Adipocyte (in vitro differentiated cells): ENCODE results near the gene ENTREP1.

Experiments
- DNase-seq: peaks from one replicate; pipeline ENCODE4 v3.0.0-alpha.2; 2015; ENCODE audit warnings: low read depth
- H3K27me3 ChIP-seq: replicated peaks from 2 replicates; pipeline ENCODE4 v1.7.0; 2013; ENCODE audit warnings: mild to moderate bottlenecking, low read length, moderate library complexity; ENCODE audit not compliant: control insufficient read depth, insufficient read depth
- H3K36me3 ChIP-seq: 2 replicates; pipeline ENCODE4 v1.7.0; 2013; ENCODE audit warnings: low read length, mild to moderate bottlenecking, moderate library complexity; ENCODE audit not compliant: control insufficient read depth, insufficient read depth, severe bottlenecking
- H3K4me1 ChIP-seq: 2 replicates; pipeline ENCODE4 v1.7.0; 2013; ENCODE audit warnings: mild to moderate bottlenecking, low read length, moderate library complexity; ENCODE audit not compliant: control insufficient read depth, insufficient read depth
- H3K4me3 ChIP-seq: 2 replicates; pipeline ENCODE4 v1.7.0; 2013; ENCODE audit warnings: mild to moderate bottlenecking, low read length, moderate library complexity
- H3K9ac ChIP-seq: 2 replicates; pipeline ENCODE4 v1.7.0; 2013; ENCODE audit warnings: mild to moderate bottlenecking, low read length, moderate library complexity
- H3K9me3 ChIP-seq: 2 replicates; pipeline ENCODE4 v1.7.0; 2013; ENCODE audit warnings: mild to moderate bottlenecking, low read length, moderate library complexity; ENCODE audit not compliant: control insufficient read depth

Gene ENTREP1

DNA sequence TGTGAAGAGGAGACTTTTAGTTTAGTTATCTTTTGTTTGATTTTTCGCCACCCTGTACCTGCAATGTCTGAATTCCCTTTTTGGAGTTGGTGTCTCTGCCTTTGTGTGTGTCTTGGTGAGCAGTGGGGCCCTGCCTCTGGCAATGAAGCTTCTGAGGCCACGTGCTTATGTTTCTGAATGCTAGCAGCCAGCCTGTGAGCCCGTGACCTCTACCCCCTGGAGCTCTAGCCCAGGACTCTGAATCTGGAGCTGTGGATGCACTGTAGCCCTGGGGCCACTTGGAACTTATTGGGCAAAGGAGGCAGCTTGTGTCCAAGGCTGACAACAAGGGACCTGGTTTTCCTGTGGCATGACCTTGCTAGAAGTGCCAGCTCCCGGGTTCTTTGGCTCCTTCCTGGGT lies 19.4 kb downstream of the ENTREP1 start:
- Histone ChIP-seq H3K27me3 (no peaks in the 10 kb centered on the region), H3K9me3 (peaks cover 4% of the 10 kb centered on the region), H3K4me1 (no peaks in the 10 kb centered on the region), H3K4me3 (no peak overlapping the region), H3K36me3 (no peaks in the 10 kb centered on the region), H3K9ac (no peak overlapping the region)
- DNase-seq: no peak

DNA sequence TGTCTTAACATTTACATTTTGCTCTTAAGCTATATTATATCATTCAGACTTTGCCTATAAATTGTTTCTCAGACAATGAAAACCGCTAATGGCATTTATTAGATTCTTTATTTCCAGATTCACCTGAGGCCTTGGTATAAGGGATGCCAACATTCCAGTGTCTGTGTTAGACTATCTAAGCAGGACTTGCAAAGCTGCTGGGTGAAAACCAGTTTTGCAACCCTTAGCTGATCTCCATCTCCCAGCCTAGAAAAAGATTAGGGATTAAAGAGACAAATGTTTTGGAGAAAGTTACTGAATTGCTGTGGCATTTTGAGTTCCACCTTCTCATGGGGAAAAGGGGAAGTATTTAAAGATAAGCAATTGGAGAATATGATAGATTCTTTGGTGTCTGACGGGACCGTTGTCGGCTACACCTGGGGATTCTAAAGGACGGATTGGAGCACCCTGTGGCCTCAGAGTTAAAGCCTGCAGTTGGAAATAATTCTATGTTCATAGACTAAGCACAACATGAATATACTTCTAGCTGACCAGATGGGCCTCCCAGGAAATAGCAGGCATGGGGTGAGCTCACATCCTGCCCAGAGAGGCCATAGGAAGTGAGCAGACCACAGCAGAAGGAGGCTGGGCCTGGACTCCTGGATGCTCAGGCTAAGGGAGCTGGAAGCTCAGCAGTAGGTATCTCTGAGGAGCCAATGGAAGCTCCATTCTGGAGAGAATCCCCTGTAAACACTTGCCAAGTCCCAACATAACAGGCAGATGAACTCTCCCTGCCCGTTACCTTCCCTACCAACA lies 21.8 kb downstream of the ENTREP1 start:
- Histone ChIP-seq H3K4me1 (no peaks in the 10 kb centered on the region), H3K27me3 (no peaks in the 10 kb centered on the region), H3K9me3 (peaks cover 7% of the 10 kb centered on the region), H3K4me3 (no peak overlapping the region), H3K9ac (no peak overlapping the region), H3K36me3 (no peaks in the 10 kb centered on the region)
- no peak for DNase-seq

DNA sequence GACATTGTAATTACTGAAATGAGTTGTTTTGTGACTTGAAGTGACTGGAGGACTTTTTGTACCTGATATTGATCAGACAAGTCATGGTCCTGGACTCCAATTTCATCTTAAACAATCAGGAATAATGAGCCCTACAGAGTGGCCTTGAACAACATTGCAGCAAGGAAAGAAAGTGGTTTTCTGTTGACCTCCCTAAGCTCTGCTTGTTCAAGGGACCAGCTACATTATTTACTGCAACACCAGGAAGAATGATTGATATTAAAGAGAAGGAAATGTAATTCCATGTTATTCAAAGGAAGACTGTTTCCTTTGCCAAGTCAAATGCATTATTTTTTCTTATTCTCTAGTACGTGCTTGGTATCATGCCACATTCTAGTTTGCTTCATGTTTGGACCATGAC lies 22.6 kb downstream of the ENTREP1 start:
- DNase-seq: no peak

DNA sequence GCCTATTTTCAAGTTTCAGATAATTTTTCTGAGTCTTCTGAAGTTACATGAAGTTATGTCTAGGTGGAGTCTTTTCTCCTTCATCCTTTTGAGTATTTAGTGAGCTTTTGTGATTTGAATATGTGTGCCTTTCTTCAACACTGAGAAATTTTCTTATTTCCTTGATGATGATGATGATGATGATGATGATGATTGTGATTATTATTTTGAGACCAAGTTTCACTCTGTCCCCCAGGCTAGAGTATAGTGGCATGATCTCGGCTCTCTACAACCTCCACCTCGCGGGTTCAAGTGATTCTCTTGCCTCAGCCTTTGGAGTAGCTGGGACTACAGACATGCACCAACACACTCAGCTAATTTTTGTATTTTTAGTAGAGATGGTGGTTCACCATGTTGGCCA lies 26.2 kb downstream of the ENTREP1 start:
- Histone ChIP-seq H3K27me3 (peaks cover 2% of the 10 kb centered on the region), H3K4me3 (no peak overlapping the region), H3K9me3 (peaks cover 7% of the 10 kb centered on the region), H3K9ac (no peak overlapping the region), H3K4me1 (no peaks in the 10 kb centered on the region), H3K36me3 (no peaks in the 10 kb centered on the region)
- DNase-seq: no peak

More for the DNA sequence above, 22.6 kb downstream of the ENTREP1 start:
- Histone ChIP-seq H3K9me3 (peaks cover 7% of the 10 kb centered on the region), H3K4me1 (no peaks in the 10 kb centered on the region), H3K4me3 (no peak overlapping the region), H3K27me3 (no peaks in the 10 kb centered on the region), H3K9ac (no peak overlapping the region), H3K36me3 (no peaks in the 10 kb centered on the region)

DNA sequence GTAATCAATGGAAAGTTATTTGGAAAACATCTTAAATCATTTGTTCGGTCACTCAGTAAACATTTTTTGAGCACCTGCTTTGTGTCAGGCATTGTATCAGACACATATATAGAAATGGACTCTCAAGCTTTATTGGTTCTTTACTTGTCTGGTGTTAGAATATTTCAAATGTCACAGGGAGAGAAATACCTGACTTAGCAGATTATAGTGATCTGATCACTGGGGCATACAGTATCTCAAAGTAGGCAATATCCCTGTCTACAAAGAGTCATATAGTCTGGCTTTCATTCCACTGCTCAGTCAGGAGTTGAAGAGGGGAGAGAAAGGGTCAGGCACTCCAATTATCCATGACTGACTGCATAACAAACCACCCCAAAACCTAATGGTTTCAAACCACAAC lies 30.2 kb downstream of the ENTREP1 start:
- H3K4me1 ChIP-seq: no peaks in the 10 kb centered on the region
- DNase-seq: no peak
- no peaks in the 10 kb centered on the region for H3K36me3 ChIP-seq
- H3K9ac ChIP-seq: no peak overlapping the region
- H3K4me3 ChIP-seq: no peak overlapping the region
- H3K9me3 ChIP-seq: no peaks in the 10 kb centered on the region
- H3K27me3 ChIP-seq: peaks cover 13% of the 10 kb centered on the region

DNA sequence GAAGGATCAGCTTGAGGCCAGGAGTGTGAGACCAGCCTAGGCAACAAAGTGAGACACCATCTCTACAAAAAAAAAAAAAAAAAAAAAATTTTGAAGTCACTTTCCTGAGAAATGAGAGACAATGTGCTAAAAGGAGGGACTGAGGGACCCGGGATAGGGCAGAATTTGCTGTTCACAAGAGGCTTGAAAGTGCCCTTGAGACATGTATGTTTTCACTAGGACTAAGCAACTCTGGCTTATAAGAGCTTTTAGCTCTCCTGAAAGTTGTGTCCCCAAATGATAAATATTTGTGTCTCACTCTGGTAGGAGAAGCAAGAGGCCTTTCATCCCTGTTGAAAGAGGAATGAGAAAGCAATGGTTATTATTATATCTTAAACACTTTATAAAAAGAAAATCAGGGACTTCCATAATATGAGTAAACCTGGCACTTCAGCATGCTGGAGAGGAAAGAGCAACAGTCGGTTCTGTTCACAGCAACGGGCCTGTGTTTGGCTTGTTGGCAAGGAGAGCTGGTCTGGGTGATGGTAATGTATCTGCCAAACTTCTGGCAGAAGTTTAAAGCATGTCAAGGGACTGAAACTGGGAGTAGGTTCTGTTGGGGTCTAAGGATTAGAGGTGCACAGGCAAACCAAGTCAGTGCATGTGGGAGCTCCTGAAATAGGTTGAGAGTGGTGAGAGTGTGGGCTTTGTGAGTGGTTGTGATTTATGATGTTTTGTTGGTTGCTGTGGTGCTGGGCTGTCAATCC lies 32.2 kb downstream of the ENTREP1 start:
- DNase-seq: no peak
- Histone ChIP-seq H3K4me1 (no peaks in the 10 kb centered on the region), H3K27me3 (peaks cover 13% of the 10 kb centered on the region), H3K36me3 (no peaks in the 10 kb centered on the region), H3K9ac (no peak overlapping the region), H3K4me3 (no peak overlapping the region), H3K9me3 (no peaks in the 10 kb centered on the region)

DNA sequence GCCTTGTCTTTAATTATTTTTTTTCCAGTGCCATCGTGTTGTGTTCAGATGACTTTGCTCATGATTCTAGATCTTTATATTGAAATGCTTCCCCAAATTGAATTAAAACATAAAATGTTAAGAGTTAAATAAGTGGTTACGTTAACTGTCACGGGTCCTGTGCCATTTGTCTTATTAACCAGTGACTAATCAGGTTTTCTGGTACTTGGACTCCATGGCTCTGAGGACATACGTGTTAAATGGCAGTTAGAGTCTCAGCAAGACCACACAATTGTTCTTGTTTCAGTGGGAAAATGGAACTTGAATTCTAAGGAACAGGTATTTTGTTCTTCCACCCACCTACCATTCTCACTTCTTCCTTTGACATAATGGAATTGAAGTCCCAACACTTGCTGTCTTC lies 32.8 kb downstream of the ENTREP1 start:
- Histone ChIP-seq H3K4me3 (no peak overlapping the region), H3K9me3 (no peaks in the 10 kb centered on the region)

DNA sequence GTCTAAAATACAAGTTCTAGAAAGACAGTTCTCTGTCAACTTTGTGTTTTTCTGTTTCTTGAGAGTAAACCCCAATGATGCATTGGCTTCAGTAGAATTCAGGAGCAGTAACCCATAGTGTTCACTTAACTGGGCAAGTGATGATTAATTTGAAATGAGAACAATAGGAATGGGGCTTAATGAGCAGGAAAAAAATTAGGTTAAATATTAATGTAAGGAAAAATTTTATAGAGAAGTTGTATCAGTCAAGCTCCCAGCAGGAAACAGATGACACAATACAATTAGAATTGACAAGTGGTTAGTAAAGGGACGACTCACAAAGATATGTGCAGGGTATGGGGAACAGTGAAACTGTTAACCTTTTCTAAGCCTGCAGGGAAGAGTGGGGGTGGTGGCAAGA lies 38.2 kb downstream of the ENTREP1 start:
- Histone ChIP-seq H3K36me3 (no peaks in the 10 kb centered on the region), H3K9me3 (no peaks in the 10 kb centered on the region), H3K4me3 (no peak overlapping the region), H3K4me1 (no peaks in the 10 kb centered on the region), H3K27me3 (peaks cover 20% of the 10 kb centered on the region), H3K9ac (no peak overlapping the region)
- no peak for DNase-seq

More for the DNA sequence above, 32.8 kb downstream of the ENTREP1 start:
- DNase-seq: no peak
- H3K4me1 ChIP-seq: no peaks in the 10 kb centered on the region
- no peak overlapping the region for H3K9ac ChIP-seq
- no peaks in the 10 kb centered on the region for H3K36me3 ChIP-seq
- H3K27me3 ChIP-seq: peaks cover 13% of the 10 kb centered on the region

DNA sequence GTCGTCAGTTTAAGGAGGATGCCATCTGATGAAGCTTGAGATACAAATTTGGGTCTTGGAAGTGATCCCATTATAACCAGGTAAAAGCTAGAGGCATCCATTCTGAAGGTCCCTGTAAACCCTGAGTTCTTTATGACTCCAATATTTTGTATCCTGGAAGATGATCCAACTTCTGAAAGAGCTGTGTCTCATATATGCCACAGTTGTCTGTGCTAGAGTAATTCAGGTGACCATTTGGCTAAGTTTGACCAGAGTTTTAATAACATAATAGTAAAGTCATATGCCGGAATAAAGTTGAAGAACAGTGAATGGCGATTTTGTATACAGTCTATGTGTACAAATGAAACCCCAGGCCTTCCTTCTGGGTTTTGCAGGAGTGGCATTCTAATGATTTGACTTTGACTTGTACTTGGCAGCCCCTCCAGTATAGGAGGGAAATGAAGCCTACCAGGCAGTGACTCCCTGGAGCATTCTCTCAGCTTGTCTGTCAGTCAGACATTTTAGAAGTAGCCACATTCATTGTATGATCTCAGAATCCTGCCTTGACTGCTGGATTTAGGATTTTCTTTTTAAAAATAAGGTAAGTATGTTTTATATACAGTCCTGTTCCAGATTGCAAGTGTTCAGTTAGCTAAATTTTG lies 39.6 kb downstream of the ENTREP1 start:
- Histone ChIP-seq H3K27me3 (peaks cover 20% of the 10 kb centered on the region), H3K9ac (no peak overlapping the region), H3K36me3 (no peaks in the 10 kb centered on the region), H3K9me3 (no peaks in the 10 kb centered on the region), H3K4me3 (no peak overlapping the region), H3K4me1 (no peaks in the 10 kb centered on the region)
- no peak for DNase-seq

DNA sequence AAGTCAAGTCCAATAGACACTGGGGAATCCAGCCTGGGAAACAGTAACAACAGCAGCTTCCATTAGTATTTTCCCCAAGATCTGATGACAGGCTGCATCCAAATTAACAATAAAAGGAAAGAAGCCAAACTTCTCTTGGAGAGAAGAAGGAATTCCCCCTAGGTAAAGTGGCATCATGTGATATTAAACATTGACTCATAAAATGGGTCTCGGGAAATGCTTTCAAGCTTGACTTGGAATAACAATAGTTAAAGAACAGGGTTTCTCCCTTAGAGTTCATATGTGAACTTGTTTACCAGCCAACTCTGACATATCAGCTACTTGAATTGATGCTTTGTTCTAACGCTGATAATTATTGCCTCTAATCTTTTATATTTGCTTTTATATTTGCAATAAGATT lies 45.4 kb downstream of the ENTREP1 start:
- no peaks in the 10 kb centered on the region for H3K36me3 ChIP-seq
- peaks cover 6% of the 10 kb centered on the region for H3K27me3 ChIP-seq
- H3K4me3 ChIP-seq: no peak overlapping the region
- H3K9ac ChIP-seq: no peak overlapping the region
- no peaks in the 10 kb centered on the region for H3K9me3 ChIP-seq
- no peak for DNase-seq
- H3K4me1 ChIP-seq: no peaks in the 10 kb centered on the region

DNA sequence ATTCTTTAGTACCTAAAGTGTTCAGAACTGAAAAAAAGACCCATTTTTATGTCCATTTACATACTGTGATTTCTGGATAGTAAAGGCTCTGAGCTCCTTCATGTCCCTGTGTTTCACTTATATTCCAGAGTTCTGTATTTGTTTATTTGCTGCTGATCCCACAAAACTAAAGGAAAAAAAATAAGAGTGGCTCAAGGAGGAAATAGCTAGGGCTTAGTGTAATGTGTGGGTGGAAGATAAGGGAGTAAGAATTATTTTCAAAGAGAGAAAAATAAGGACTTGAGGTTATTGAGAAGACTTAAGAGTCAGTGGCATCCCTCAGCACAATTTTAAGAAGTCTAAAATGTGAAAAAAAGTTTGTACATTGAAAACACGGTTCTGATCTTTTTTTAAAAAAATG lies 46.0 kb downstream of the ENTREP1 start:
- peak; percentile 25 for DNase-seq
- Histone ChIP-seq H3K36me3 (no peaks in the 10 kb centered on the region), H3K9me3 (no peaks in the 10 kb centered on the region), H3K4me3 (no peak overlapping the region), H3K4me1 (no peaks in the 10 kb centered on the region), H3K9ac (no peak overlapping the region), H3K27me3 (peaks cover 3% of the 10 kb centered on the region)
